Progenitor cell of endocrine pancreas (in vitro differentiated cells): ENCODE results near the gene PROX2. TPM values are rescaled to one million over a fixed set of nuclear protein-coding genes. Genes with fewer than 3 reads are reported as not detected.

Experiments used
- DNase-seq: peaks from one replicate; pipeline ENCODE4 v3.0.0; 2021; ENCODE audit warnings: low spot score; ENCODE audit not compliant: unreplicated experiment
- H3K27ac Mint-ChIP-seq: 2 replicates; pipeline ENCODE4 v1.8.0; 2021; ENCODE audit warnings: mild to moderate bottlenecking, moderate library complexity, mixed read lengths
- H3K27me3 Mint-ChIP-seq: 2 replicates; pipeline ENCODE4 v1.8.0; 2021; ENCODE audit warnings: mixed read lengths
- H3K36me3 Mint-ChIP-seq: 2 replicates; pipeline ENCODE4 v1.8.0; 2022; ENCODE audit warnings: mixed read lengths; ENCODE audit not compliant: insufficient read depth
- H3K4me1 Mint-ChIP-seq: 2 replicates; pipeline ENCODE4 v1.8.0; 2021; ENCODE audit warnings: low read depth, mixed read lengths
- H3K4me3 Mint-ChIP-seq: 2 replicates; pipeline ENCODE4 v1.8.0; 2021; ENCODE audit warnings: low read depth, mild to moderate bottlenecking, moderate library complexity, mixed read lengths
- H3K9me3 Mint-ChIP-seq: 2 replicates; pipeline ENCODE4 v1.8.0; 2021; ENCODE audit warnings: low read depth, mixed read lengths
- total RNA-seq: library from RNA; stranded (reverse); gene quantifications from 2 replicates; pipeline ENCODE4 v1.2.1, GENCODE V29; 2021
- TF ChIP-seq, protein P1 (sequence below): fragments of 200-600 bp; sonication (generic); IDR thresholded peaks from one replicate; pipeline ENCODE4 v1.5.0; 2021; ENCODE audit warnings: antibody characterized with exemption, mild to moderate bottlenecking; ENCODE audit not compliant: unreplicated experiment

Gene PROX2
- total RNA-seq, 1 donor from 2014 or later = not detected

DNA sequence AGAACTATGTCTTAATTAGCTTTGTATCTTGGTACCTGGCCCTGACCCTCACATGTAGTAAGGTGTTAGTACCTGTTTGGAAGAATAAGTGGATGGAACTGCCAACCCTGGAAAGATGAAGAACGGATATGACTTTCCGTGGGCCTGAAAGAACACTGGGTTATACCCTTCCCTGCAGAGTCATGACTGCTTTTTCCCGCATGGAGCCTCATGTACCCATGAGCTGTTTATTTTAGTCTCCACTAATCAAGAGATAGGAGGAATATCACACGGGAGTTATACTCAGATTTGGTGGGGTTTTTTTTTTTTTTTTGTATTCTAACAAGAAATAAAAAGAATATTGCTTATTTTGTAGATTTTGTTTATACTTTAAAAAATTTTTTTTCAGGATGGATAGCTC, 21.7 kb upstream of the PROX2 start:
- H3K4me1 Mint-ChIP-seq = peaks cover 18% of the 10 kb centered on the region
- DNase-seq = no peak
- no peaks in the 10 kb centered on the region for H3K27me3 Mint-ChIP-seq
- peaks cover 41% of the 10 kb centered on the region for H3K36me3 Mint-ChIP-seq
- H3K4me3 Mint-ChIP-seq = no peak overlapping the region
- TF ChIP-seq, protein P1, sequence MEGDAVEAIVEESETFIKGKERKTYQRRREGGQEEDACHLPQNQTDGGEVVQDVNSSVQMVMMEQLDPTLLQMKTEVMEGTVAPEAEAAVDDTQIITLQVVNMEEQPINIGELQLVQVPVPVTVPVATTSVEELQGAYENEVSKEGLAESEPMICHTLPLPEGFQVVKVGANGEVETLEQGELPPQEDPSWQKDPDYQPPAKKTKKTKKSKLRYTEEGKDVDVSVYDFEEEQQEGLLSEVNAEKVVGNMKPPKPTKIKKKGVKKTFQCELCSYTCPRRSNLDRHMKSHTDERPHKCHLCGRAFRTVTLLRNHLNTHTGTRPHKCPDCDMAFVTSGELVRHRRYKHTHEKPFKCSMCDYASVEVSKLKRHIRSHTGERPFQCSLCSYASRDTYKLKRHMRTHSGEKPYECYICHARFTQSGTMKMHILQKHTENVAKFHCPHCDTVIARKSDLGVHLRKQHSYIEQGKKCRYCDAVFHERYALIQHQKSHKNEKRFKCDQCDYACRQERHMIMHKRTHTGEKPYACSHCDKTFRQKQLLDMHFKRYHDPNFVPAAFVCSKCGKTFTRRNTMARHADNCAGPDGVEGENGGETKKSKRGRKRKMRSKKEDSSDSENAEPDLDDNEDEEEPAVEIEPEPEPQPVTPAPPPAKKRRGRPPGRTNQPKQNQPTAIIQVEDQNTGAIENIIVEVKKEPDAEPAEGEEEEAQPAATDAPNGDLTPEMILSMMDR = no peak
- H3K27ac Mint-ChIP-seq = no peak overlapping the region
- no peaks in the 10 kb centered on the region for H3K9me3 Mint-ChIP-seq

DNA sequence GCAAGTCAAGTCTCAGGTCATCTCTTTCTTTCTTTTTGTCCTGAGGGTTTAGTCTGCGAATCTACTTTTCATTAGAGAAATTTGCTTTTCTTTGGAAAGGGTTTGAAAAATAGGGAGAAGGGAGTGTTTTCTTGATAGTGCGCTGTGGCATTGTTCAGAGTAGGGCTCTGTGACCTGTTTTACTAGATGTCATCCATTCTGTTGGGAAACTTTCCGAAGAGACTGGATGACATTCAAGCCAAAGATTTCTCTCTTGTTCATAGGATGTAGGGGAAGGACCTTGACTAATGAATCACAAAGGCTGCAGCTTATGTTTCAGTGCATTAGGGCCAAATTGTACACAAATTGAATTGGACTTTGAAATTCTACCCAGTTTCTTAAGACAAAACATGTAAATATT, 20.5 kb upstream of the PROX2 start:
- peaks cover 41% of the 10 kb centered on the region for H3K36me3 Mint-ChIP-seq
- H3K4me3 Mint-ChIP-seq = no peak overlapping the region
- H3K27ac Mint-ChIP-seq = no peak overlapping the region
- TF ChIP-seq, protein P1 = no peak
- DNase-seq = no peak
- no peaks in the 10 kb centered on the region for H3K27me3 Mint-ChIP-seq
- H3K9me3 Mint-ChIP-seq = no peaks in the 10 kb centered on the region
- peaks cover 18% of the 10 kb centered on the region for H3K4me1 Mint-ChIP-seq

DNA sequence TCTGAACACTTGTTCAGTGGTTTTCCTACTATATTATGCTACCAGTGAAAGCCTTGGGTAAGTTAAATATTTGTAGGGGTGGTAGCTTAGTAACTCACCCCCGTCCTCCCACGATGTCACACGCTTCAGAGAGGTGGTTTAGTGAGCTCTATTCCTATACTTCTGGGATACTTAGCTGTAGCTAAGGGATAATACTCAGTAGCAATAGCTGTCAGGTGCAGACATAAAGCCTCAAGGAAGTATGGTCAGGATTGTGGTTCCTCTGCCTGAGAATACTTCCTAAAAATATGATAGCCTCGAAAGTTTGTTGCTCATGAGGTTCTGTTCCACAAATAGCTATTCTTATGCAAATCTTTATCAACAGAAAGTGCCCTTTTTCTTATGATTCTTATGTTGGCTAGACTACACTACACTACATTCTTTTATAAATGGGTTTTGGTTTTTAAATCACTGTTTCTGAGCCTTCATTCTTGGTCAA, 17.7 kb upstream of the PROX2 start:
- Mint-ChIP-seq H3K36me3 (peaks cover 29% of the 10 kb centered on the region), H3K4me3 (no peak overlapping the region), H3K27ac (no peak overlapping the region), H3K27me3 (no peaks in the 10 kb centered on the region), H3K4me1 (peaks cover 10% of the 10 kb centered on the region), H3K9me3 (no peaks in the 10 kb centered on the region)
- no peak for DNase-seq
- TF ChIP-seq, protein P1 = no peak

DNA sequence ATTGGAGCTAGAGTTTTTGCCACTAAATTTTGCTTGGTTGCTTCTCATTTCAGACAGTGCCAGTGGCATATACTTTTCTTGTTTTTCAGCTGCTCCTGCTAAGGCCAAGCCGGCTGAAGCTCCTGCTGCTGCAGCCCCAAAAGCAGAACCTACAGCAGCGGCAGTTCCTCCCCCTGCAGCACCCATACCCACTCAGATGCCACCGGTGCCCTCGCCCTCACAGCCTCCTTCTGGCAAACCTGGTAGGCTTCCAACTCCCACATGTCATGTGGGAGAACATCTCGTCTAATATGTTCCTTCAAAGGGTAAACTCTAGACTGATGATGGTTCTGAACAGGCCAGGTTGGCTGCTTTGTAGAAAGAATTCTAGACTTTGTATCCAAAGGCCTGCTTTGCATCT, 16.8 kb upstream of the PROX2 start:
- no peak for DNase-seq
- Mint-ChIP-seq H3K4me1 (peaks cover 7% of the 10 kb centered on the region), H3K9me3 (no peaks in the 10 kb centered on the region), H3K27me3 (no peaks in the 10 kb centered on the region), H3K36me3 (peaks cover 29% of the 10 kb centered on the region), H3K27ac (no peak overlapping the region), H3K4me3 (no peak overlapping the region)
- TF ChIP-seq, protein P1 = no peak

DNA sequence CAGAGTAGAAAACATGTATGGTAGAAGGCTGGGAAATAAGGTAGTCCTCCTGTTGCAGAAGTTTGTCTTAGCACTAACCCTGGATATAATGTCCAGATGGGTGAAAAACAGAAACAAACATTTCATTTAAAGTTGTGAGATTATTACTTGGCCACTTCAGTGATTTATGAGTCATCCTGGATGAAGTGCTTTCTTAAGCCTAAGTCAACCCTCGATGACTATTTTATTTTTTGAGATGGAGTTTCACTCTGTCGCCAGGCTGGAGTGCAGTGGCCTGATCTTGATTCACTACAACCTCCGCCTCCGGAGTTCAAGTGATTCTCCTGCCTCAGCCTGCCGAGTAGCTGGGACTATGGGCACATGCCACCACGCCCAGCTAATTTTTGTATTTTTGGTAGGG, 15.9 kb upstream of the PROX2 start:
- H3K4me3 Mint-ChIP-seq = no peak overlapping the region
- peaks cover 3% of the 10 kb centered on the region for H3K4me1 Mint-ChIP-seq
- TF ChIP-seq, protein P1 = no peak
- peaks cover 27% of the 10 kb centered on the region for H3K36me3 Mint-ChIP-seq
- no peak overlapping the region for H3K27ac Mint-ChIP-seq
- H3K27me3 Mint-ChIP-seq = no peaks in the 10 kb centered on the region
- no peak for DNase-seq
- no peaks in the 10 kb centered on the region for H3K9me3 Mint-ChIP-seq
